ENCODE data around the gene GREB1. TPM values are rescaled to one million over a fixed set of nuclear protein-coding genes. Genes with fewer than 3 reads are reported as not detected.

Gene GREB1
- total RNA-seq, 2 donors from 2014 or later = 2.4 to 13.5 TPM

Other genes starting within 250 kb of the GREB1 start
- 10 to 100 TPM; 85.8 to 96.6 TPM for gene ROCK2, start 189.4 kb upstream of the GREB1 start, total RNA-seq
- gene E2F6, start 67.9 kb upstream of the GREB1 start, total RNA-seq = 10 to 100 TPM in 1 of 2 donors, 1 to 10 TPM in 1; 4.2 to 16.6 TPM
- not detected for gene NTSR2, start 136.2 kb downstream of the GREB1 start, total RNA-seq
- 10 to 100 TPM; 24.5 to 55.8 TPM for gene LPIN1, start 212.6 kb downstream of the GREB1 start, total RNA-seq

Measured in thoracic aorta (tissue), 2 donors.